Keratinocyte (primary cell): ENCODE results near the gene MMP24OS. TPM values are rescaled to one million over a fixed set of nuclear protein-coding genes. Genes with fewer than 3 reads are reported as not detected.

Experiments used
- DNase-seq: peaks from one replicate; pipeline ENCODE4 v3.0.0-alpha.2; 2011; ENCODE audit warnings: low read depth, missing footprints, low spot score
- FAIRE-seq: peaks from 2 replicates; lab custom pipeline; 2011; peaks lifted over from hg19 to GRCh38; lab: Jason Lieb, UNC
- H2AFZ ChIP-seq: 2 replicates; pipeline ENCODE4 v1.6.0; 2012; ENCODE audit warnings: low read length, control low read depth, inconsistent platforms; ENCODE audit not compliant: control insufficient read depth
- H3K27ac ChIP-seq: 2 replicates; pipeline ENCODE4 v1.5.1; 2011; ENCODE audit warnings: low read length; ENCODE audit not compliant: control insufficient read depth, insufficient read depth
- H3K27me3 ChIP-seq: 3 replicates; pipeline ENCODE4 v1.6.0; 2011; ENCODE audit warnings: low read length; ENCODE audit not compliant: control insufficient read depth, insufficient read depth; ENCODE audit errors: extremely low read depth
- H3K36me3 ChIP-seq, 2 experiments: 2 replicates in 1 of 2; 3 replicates in 1 of 2; pipeline ENCODE4 v1.5.1; 2011; ENCODE audit warnings: low read length in 2 of 2, mild to moderate bottlenecking in 1 of 2; ENCODE audit not compliant: control insufficient read depth in 2 of 2, insufficient read depth in 2 of 2; ENCODE audit errors: extremely low read depth in 1 of 2
- H3K4me1 ChIP-seq: 3 replicates; pipeline ENCODE4 v1.5.1; 2011; ENCODE audit warnings: low read length; ENCODE audit not compliant: control insufficient read depth, insufficient read depth; ENCODE audit errors: extremely low read depth
- H3K4me2 ChIP-seq: 3 replicates; pipeline ENCODE4 v1.6.0; 2011; ENCODE audit warnings: low read depth, low read length; ENCODE audit not compliant: control insufficient read depth, insufficient read depth; ENCODE audit errors: extremely low read depth
- H3K4me3 ChIP-seq, 3 experiments: fragments of 200-600 bp in 1 of 3; sonication (generic) in 1 of 3; 2 replicates in 2 of 3; 3 replicates in 1 of 3; pipeline ENCODE4 v1.5.1; 2011 to 2016; ENCODE audit warnings: low read length in 3 of 3, mild to moderate bottlenecking in 3 of 3, control low read depth in 2 of 3, inconsistent platforms in 1 of 3, low read depth in 1 of 3, mixed read lengths in 1 of 3, mixed run types in 1 of 3, moderate library complexity in 1 of 3; ENCODE audit not compliant: control insufficient read depth in 2 of 3, insufficient read depth in 2 of 3; ENCODE audit errors: extremely low read depth in 1 of 3
- H3K79me2 ChIP-seq: 2 replicates; pipeline ENCODE4 v1.6.0; 2012; ENCODE audit warnings: low read length; ENCODE audit not compliant: control insufficient read depth, insufficient read depth
- H3K9ac ChIP-seq: 3 replicates; pipeline ENCODE4 v1.6.0; 2011; ENCODE audit warnings: low read length; ENCODE audit not compliant: control insufficient read depth, insufficient read depth; ENCODE audit errors: extremely low read depth
- H3K9me1 ChIP-seq: 3 replicates; pipeline ENCODE4 v1.6.0; 2011; ENCODE audit warnings: low read length; ENCODE audit not compliant: control insufficient read depth, insufficient read depth; ENCODE audit errors: extremely low read depth
- H3K9me3 ChIP-seq: 2 replicates; pipeline ENCODE4 v1.5.1; 2012; ENCODE audit warnings: low read depth, low read length; ENCODE audit not compliant: control insufficient read depth
- H4K20me1 ChIP-seq: 3 replicates; pipeline ENCODE4 v1.6.0; 2011; ENCODE audit warnings: low read length; ENCODE audit not compliant: control insufficient read depth, insufficient read depth; ENCODE audit errors: extremely low read depth
- CTCF ChIP-seq, 3 experiments: IDR thresholded peaks in 1 of 3; conservative IDR thresholded peaks in 1 of 3; optimal IDR thresholded peaks in 1 of 3; 2 replicates in 2 of 3; 3 replicates in 1 of 3; pipeline versions ENCODE3 to v1.5.1; 2011; ENCODE audit warnings: low read length in 3 of 3, mild to moderate bottlenecking in 3 of 3, moderate library complexity in 2 of 3, control low read depth in 1 of 3, inconsistent platforms in 1 of 3; ENCODE audit not compliant: insufficient read depth in 2 of 3; ENCODE audit errors: extremely low read depth in 1 of 3
- EZH2 ChIP-seq: IDR thresholded peaks from one replicate; pipeline ENCODE4 v1.6.1; 2012; ENCODE audit warnings: inconsistent platforms, mild to moderate bottlenecking, low read length, moderate library complexity
- dilution Hi-C: fragments of 300-500 bp; cut with MboI; formaldehyde crosslinking; loops from one replicate; pipeline ENCODE4 v1.7.0; 2020; ENCODE audit warnings: low sequenced_read_pairs; ENCODE audit not compliant: extremely low pct_ligation_motif_present
- polyA plus RNA-seq, 5 experiments: library from polyadenylated mRNA; depleted of rRNA in 3 of 5; stranded (reverse) in 3 of 5; stranded (forward) in 1 of 5; unstranded in 1 of 5; fragments of >200 nt; gene quantifications; 1 replicate in 1 of 5; 2 replicates in 3 of 5; 3 replicates in 1 of 5; pipeline versions ENCODE4 v1.2.1 to v1.2.3, GENCODE V29; 2011 to 2012; ENCODE audit warnings: missing spikeins in 2 of 5, low read depth in 1 of 5, low replicate concordance in 1 of 5

The MMP24OS gene
- polyA plus RNA-seq, 1 donor (not counting 4 experiments of a cell fraction or from before 2014, with no cell fraction given) = 19.5 TPM

- Histone ChIP-seq H3K9me3 (no peaks in the 10 kb centered on the region), H3K79me2 (no peaks in the 10 kb centered on the region), H2AFZ (no peak overlapping the region), H3K4me2 (no peak overlapping the region), H3K27ac (no peak overlapping the region), H3K4me3 (no peak overlapping the region), H3K36me3 (no peaks in the 10 kb centered on the region), H4K20me1 (no peaks in the 10 kb centered on the region), H3K9ac (no peak overlapping the region), H3K4me1 (no peaks in the 10 kb centered on the region), H3K27me3 (peaks cover 10% of the 10 kb centered on the region), H3K9me1 (no peaks in the 10 kb centered on the region)
- no peak for FAIRE-seq
- no peak for DNase-seq
- TF ChIP-seq EZH2 (no peak), CTCF (optimal IDR thresholded peaks at IDR 0.05 in 1 of 3, IDR thresholded peaks at IDR 0.05 in 1 of 3, conservative IDR thresholded peaks at IDR 0.05 in 1 of 3; ENCODE audit: extremely low read depth in 1 of 3, insufficient read depth in 2 of 3, low read length in 3 of 3) (no peak)
- dilution Hi-C loops = no loop called here
Measured at GRCh38 chr20:35240083-35240810, 37.7 kb downstream of the MMP24OS start.

GRCh38 chr20:35238735-35239134 is 39.2 kb downstream of the MMP24OS start:
- Histone ChIP-seq H3K79me2 (no peaks in the 10 kb centered on the region), H3K4me2 (no peak overlapping the region), H3K36me3 (no peaks in the 10 kb centered on the region), H3K9ac (no peak overlapping the region), H3K9me1 (no peaks in the 10 kb centered on the region), H3K4me3 (no peak overlapping the region), H3K27ac (no peak overlapping the region), H4K20me1 (no peaks in the 10 kb centered on the region), H2AFZ (no peak overlapping the region), H3K9me3 (no peaks in the 10 kb centered on the region), H3K27me3 (peaks cover 10% of the 10 kb centered on the region), H3K4me1 (no peaks in the 10 kb centered on the region)
- FAIRE-seq (no peak), DNase-seq (no peak)
- TF ChIP-seq CTCF (optimal IDR thresholded peaks at IDR 0.05 in 1 of 3, IDR thresholded peaks at IDR 0.05 in 1 of 3, conservative IDR thresholded peaks at IDR 0.05 in 1 of 3; ENCODE audit: extremely low read depth in 1 of 3, insufficient read depth in 2 of 3, low read length in 3 of 3) = no peak
- dilution Hi-C loops = no loop called here
